SH-SY5Y (cell line): ENCODE measurements around the gene PCSK5.

ENCODE experiments used
- GATA2 ChIP-seq: IDR thresholded peaks from 2 replicates; pipeline ENCODE4 v1.6.1; 2011; ENCODE audit warnings: mild to moderate bottlenecking, low read depth, low read length
- GATA3 ChIP-seq: IDR thresholded peaks from 2 replicates; pipeline ENCODE4 v1.6.1; 2011; ENCODE audit warnings: low read depth, mild to moderate bottlenecking, low read length, moderate library complexity

DNA sequence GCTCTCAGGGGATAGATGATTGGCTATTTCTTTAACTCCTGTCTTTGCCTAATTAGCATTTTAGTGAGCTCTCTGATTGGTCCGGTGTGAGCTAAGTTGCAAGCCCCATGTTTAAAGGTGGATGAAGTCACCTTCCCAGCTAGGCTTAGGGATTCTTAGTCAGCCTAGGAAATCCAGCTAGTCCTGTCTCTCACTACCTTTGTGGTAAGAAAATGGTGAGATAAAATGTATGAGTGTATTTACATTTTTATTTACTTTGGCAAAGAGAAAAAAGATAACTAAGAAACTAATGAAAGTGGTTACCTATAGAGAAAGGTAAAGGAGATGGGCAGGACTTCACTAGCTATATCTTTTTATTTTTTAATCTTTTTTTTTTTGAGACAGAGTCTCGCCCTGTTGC is 357.0 kb downstream of the PCSK5 start:
- TF ChIP-seq GATA3 (no peak), GATA2 (no peak)
